HepG2 (cell line): Measurements from ENCODE around the gene PTPN18. TPM values are rescaled to one million over a fixed set of nuclear protein-coding genes. Genes with fewer than 3 reads are reported as not detected.

Experiments used
- ADNP ChIP-seq: sonication (generic); formaldehyde crosslinking; IDR thresholded peaks from 2 replicates; pipeline ENCODE4 v1.4.0; 2020; ENCODE audit warnings: missing genetic modification reagents
- CEBPZ ChIP-seq: IDR thresholded peaks from 2 replicates; pipeline ENCODE4 v1.6.1; 2012; ENCODE audit warnings: low read length, improper control_type of control experiment
- DBP ChIP-seq: sonication (generic); formaldehyde crosslinking; IDR thresholded peaks from 2 replicates; pipeline ENCODE4 v1.4.0; 2020; ENCODE audit warnings: missing genetic modification reagents; ENCODE audit errors: not compliant biosample characterization
- ELK4 ChIP-seq: sonication (generic); formaldehyde crosslinking; IDR thresholded peaks from 2 replicates; pipeline ENCODE4 v1.9.0; 2021; ENCODE audit warnings: missing genetic modification reagents, borderline replicate concordance
- FOXC1 ChIP-seq: sonication (generic); formaldehyde crosslinking; IDR thresholded peaks from 2 replicates; pipeline ENCODE4 v1.8.0; 2022; ENCODE audit warnings: mild to moderate bottlenecking, missing genetic modification reagents, borderline replicate concordance
- HNRNPH1 ChIP-seq: fragments of 200-400 bp; formaldehyde crosslinking; optimal IDR thresholded peaks from 2 replicates; pipeline ENCODE3; 2017; ENCODE audit warnings: mild to moderate bottlenecking, low read depth, low read length
- KLF16 ChIP-seq, 2 experiments: sonication (generic) in 1 of 2; formaldehyde crosslinking in 1 of 2; IDR thresholded peaks; 2 replicates each; pipeline versions ENCODE4 v1.6.1 to v1.8.0; 2016 to 2023; ENCODE audit warnings: missing genetic modification reagents in 2 of 2, missing compliant biosample characterization in 1 of 2
- KMT2A ChIP-seq: sonication (generic); formaldehyde crosslinking; IDR thresholded peaks from 2 replicates; pipeline ENCODE4 v1.4.0; 2020; ENCODE audit warnings: missing genetic modification reagents
- MIER2 ChIP-seq: IDR thresholded peaks from 2 replicates; pipeline ENCODE4 v1.6.1; 2016; ENCODE audit warnings: missing biosample characterization, missing genetic modification reagents
- NFKB2 ChIP-seq: sonication (generic); formaldehyde crosslinking; IDR thresholded peaks from 2 replicates; pipeline ENCODE4 v1.4.0; 2020; ENCODE audit warnings: missing genetic modification reagents, borderline replicate concordance
- NR2F2 ChIP-seq: IDR thresholded peaks from 2 replicates; pipeline ENCODE4 v1.6.1; 2012; ENCODE audit warnings: low read depth, inconsistent platforms, borderline replicate concordance
- NR2F6 ChIP-seq, 2 experiments: IDR thresholded peaks; 2 replicates each; pipeline ENCODE4 v1.6.1; 2016; ENCODE audit warnings: antibody characterized with exemption in 1 of 2, mild to moderate bottlenecking in 1 of 2
- PHF20 ChIP-seq: sonication (generic); formaldehyde crosslinking; IDR thresholded peaks from 2 replicates; pipeline ENCODE4 v1.5.0; 2020; ENCODE audit warnings: mild to moderate bottlenecking, missing genetic modification reagents
- PHF21A ChIP-seq: sonication (generic); formaldehyde crosslinking; IDR thresholded peaks from 2 replicates; pipeline ENCODE4 v1.5.0; 2020; ENCODE audit warnings: mild to moderate bottlenecking, missing genetic modification reagents
- SP140L ChIP-seq: sonication (generic); formaldehyde crosslinking; IDR thresholded peaks from 2 replicates; pipeline ENCODE4 v1.4.0; 2020; ENCODE audit warnings: missing genetic modification reagents, borderline replicate concordance
- YY1 ChIP-seq: IDR thresholded peaks from 2 replicates; pipeline ENCODE4 v1.6.1; 2011; ENCODE audit warnings: low read length, low read depth, moderate library complexity, mild to moderate bottlenecking; ENCODE audit not compliant: insufficient read depth, insufficient replicate concordance
- ZKSCAN1 ChIP-seq: fragments of 150-350 bp; IDR thresholded peaks from 2 replicates; pipeline ENCODE4 v1.6.1; 2014; ENCODE audit warnings: low read length
- ZNF383 ChIP-seq: sonication (generic); formaldehyde crosslinking; IDR thresholded peaks from 2 replicates; pipeline ENCODE4 v1.4.0; 2020; ENCODE audit warnings: missing genetic modification reagents, mild to moderate bottlenecking, borderline replicate concordance
- ZNF576 ChIP-seq: sonication (generic); formaldehyde crosslinking; IDR thresholded peaks from 2 replicates; pipeline ENCODE4 v1.4.0; 2020; ENCODE audit warnings: mild to moderate bottlenecking, missing genetic modification reagents
- ZNF616 ChIP-seq: sonication (generic); formaldehyde crosslinking; IDR thresholded peaks from 2 replicates; pipeline ENCODE4 v1.5.0; 2020; ENCODE audit warnings: low read depth, mild to moderate bottlenecking, missing genetic modification reagents
- ZNF75D ChIP-seq: sonication (generic); formaldehyde crosslinking; IDR thresholded peaks from 2 replicates; pipeline ENCODE4 v1.8.1; 2023; ENCODE audit warnings: missing genetic modification reagents, mild to moderate bottlenecking, borderline replicate concordance
- ZNF773 ChIP-seq: sonication (generic); formaldehyde crosslinking; IDR thresholded peaks from 2 replicates; pipeline ENCODE4 v1.4.0; 2020; ENCODE audit warnings: missing genetic modification reagents, borderline replicate concordance
- ZNF776 ChIP-seq: sonication (generic); formaldehyde crosslinking; IDR thresholded peaks from 2 replicates; pipeline ENCODE4 v1.4.0; 2020; ENCODE audit warnings: mild to moderate bottlenecking, missing genetic modification reagents
- ZSCAN30 ChIP-seq: sonication (generic); formaldehyde crosslinking; IDR thresholded peaks from 2 replicates; pipeline ENCODE4 v1.5.0; 2020; ENCODE audit warnings: mild to moderate bottlenecking, missing genetic modification reagents
- polyA plus RNA-seq, 8 experiments: library from polyadenylated mRNA; depleted of rRNA in 3 of 8; stranded (reverse) in 7 of 8; unstranded in 1 of 8; fragments of >200 nt; fragmentation: Illumina TruSeq in 4 of 8; extraction: Trizol in 4 of 8; gene quantifications; 2 replicates each; pipeline versions ENCODE4 v1.2.1 to v1.2.3, GENCODE V29; 2011 to 2016; ENCODE audit warnings: low read depth in 4 of 8, missing spikeins in 1 of 8, mixed read lengths in 1 of 8; ENCODE audit not compliant: insufficient read depth in 1 of 8
- total RNA-seq, 5 experiments: library from RNA; depleted of rRNA; stranded (reverse); fragments of >200 nt; fragmentation: Illumina TruSeq; extraction: Trizol; gene quantifications; 2 replicates each; pipeline ENCODE4 v1.2.3, GENCODE V29; 2016; ENCODE audit warnings: low read depth in 1 of 5

The PTPN18 gene
- total and polyA plus RNA-seq, 2 of the 13 experiments (the other 11 are each of a cell fraction or from before 2014, with no cell fraction given), result 14.8 to 39.6 TPM

GRCh38 chr2:130391058-130391871 is 35.4 kb downstream of the PTPN18 start (continued):
- TF ChIP-seq ZNF75D (CRISPR knock-in tag) (no peak), CEBPZ (no peak), ZNF616 (peak; percentile 36; the same call in 1 of the 2 replicates), ZSCAN30 (no peak), ZNF776 (CRISPR knock-in tag) (no peak), NR2F2 (no peak), ZKSCAN1 (no peak), ELK4 (no peak), FOXC1 (CRISPR knock-in tag) (peak; percentile 54; the same call in 1 of the 2 replicates), KLF16 (CRISPR knock-in tag; IDR thresholded peaks at IDR 0.05) (peak in 1 of 2 experiments; percentile 46; a peak in 1 of 4 replicates), YY1 (no peak), ZNF773 (CRISPR knock-in tag) (no peak), ADNP (CRISPR knock-in tag) (no peak), SP140L (CRISPR knock-in tag) (peak; percentile 71; the same call in 1 of the 2 replicates), ZNF576 (no peak), PHF20 (peak; percentile 28; the same call in 1 of the 2 replicates), NFKB2 (CRISPR knock-in tag) (peak; percentile 75; the same call in 1 of the 2 replicates), MIER2 (CRISPR knock-in tag) (no peak), KMT2A (CRISPR knock-in tag) (no peak), PHF21A (CRISPR knock-in tag) (peak; percentile 76), DBP (CRISPR knock-in tag) (peak; percentile 57), ZNF383 (CRISPR knock-in tag) (no peak), HNRNPH1 (no peak), NR2F6 (IDR thresholded peaks at IDR 0.05) (no peak), NR2F6 (CRISPR knock-in tag; IDR thresholded peaks at IDR 0.05) (0 out of 2 replicates have a peak, but pooled peaks have one; percentile 14)
